Islet precursor cell (in vitro differentiated cells): ENCODE measurements around the gene GUCY2F.

ENCODE experiments used
- DNase-seq: peaks from one replicate; pipeline ENCODE4 v3.0.0-alpha.2; 2018

The GUCY2F gene

DNA sequence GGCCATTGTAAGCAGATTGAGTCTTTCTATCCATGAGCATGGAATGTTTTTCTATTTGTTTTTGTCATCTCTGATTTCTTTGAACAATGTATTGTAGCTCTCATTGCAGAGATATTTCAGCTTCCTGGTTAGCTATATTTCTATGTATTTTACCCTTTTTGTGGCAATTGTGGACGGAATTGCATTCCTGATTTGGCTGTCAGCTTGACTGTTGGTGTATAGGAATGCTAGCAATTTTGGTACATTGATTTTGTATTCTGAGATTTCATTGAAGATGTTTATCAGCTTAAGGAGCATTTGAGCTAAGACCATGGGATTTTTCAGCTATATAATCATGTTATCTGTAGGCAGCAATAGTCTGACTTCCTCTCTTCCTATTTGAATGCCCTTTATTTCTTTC lies 154.6 kb downstream of the GUCY2F start:
- DNase-seq, result no peak
